IPS-NIHi7 (cell line): ENCODE measurements around the gene IER5L.
A peak's percentile ranks its signal among the peaks of the same experiment; 100 is the strongest.
"Not testable (repeated sequence)": the region's sequence is repeated elsewhere in the genome, so short reads cannot be mapped to it uniquely, and the experiment has no call there.

Experiments used
- DNase-seq: peaks from one replicate; pipeline ENCODE4 v3.0.0; 2012; ENCODE audit warnings: mixed read lengths; ENCODE audit errors: extremely low spot score

Gene IER5L

DNA sequence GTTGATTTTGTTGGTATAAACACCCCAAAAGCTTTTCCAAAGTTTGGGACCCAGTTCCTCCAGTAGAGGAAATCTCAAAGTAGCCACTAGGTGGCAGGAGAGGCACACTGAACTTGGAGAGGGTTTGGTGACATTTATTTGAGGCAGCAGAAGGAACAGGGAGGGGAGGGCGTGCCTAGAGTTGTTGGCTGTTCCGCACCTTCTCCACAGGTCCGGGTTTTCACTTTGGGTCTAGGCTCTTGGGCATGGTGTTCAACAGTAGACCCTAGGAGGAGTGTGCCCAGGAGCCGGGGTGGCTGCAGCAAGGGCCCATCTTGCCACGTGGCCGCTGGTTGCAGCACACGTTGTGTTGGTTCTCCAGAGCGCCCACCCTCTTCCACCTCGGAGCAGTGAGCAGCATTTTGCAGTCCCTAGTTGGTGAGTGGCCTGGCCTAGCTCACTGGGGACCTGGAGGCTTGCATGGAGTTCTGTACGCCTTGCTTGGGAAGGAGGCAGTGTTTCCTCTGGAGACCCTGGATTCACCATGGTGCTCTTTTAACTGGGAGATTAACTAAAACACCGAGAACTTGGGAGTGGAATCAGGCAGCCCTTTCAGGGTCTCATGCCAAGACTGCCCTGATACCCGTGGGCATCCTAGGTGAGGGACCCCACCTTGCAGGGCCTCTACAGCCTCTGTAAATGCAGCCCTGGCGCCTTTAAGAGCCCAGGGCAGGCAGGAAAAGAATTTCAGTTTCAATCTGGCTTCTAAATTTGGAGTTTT lies 38.6 kb downstream of the IER5L start:
- DNase-seq, result peak; percentile 81

DNA sequence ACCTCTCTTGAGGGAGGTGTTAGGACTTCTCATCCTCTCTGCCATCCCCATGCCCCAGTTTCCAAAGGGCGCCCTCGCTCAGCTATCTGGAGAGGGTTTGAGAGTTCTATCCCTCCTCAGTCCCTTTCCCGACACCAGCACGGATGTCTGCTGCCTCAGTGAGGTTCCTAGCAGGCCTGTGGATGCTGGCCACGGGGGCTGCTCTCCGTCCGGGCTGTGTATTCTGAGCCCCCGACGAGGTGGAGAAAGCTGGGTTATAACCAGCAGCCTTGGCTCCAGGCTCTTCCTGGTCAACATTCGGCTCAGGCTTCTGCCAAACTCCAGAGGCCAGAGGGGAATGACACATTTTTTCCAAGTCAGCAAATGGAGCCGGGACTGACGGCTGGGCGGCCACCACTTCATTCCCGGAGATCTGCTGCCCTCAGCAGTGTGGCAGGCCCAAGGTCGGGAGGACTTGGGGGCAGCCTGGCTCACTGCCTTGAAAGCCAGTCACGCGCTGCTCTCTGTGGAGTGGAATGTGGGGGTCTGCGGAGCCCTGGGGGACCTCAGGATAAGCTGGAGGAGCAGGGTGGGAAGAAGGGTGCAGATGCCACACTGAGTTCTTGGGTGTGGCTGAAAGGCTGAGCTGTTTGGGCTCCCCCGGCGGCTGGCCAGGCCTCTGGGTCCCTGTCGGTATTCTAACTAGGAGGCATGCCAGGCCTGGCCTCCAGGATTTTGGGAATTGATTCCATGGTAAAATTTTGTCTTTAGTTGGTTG lies 39.4 kb downstream of the IER5L start:
- DNase-seq, result no peak

DNA sequence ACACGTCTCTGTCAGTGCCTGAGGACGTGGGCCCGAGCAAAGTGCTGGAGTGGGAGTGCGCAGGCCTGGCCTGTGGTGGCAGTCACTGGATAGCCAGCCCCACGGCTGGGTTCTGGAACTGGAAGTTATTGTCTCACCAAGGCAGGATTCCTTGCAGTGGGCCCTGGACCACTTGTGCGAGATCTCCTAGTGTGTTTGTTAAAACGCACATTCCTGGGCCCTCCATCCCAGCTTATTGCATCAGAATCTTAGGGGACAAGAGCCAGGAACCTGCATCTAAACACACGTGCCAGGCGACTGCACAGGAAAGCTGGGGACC lies 40.0 kb downstream of the IER5L start:
- DNase-seq, result no peak

GRCh38 chr9:129137292-129138143 lies 40.5 kb downstream of the IER5L start:
- DNase-seq, result no peak

- DNase-seq, result no peak
Measured at GRCh38 chr9:129136446-129137035, 41.5 kb downstream of the IER5L start.

DNA sequence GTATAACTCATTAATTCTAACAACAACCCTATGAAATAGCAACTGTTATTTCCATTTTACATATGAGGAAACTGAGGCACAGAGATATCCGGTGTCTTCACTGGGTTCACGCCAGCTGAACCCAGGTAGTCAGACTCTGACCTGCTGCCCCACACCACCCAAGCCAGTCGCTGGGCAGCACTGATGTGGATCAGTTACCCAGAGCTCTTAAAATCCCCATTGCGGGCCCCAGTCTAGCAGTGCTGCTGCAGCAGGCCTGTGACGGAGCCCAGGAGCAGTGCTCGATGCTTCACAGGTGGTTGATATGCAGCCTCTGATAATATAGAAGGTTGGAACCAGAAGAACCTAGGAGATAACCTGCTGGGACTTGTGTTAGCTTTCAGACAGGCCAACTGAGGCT lies 42.6 kb downstream of the IER5L start:
- DNase-seq, result no peak

- DNase-seq, result no peak
Measured at GRCh38 chr9:129133082-129133481, 45.0 kb downstream of the IER5L start.

DNA sequence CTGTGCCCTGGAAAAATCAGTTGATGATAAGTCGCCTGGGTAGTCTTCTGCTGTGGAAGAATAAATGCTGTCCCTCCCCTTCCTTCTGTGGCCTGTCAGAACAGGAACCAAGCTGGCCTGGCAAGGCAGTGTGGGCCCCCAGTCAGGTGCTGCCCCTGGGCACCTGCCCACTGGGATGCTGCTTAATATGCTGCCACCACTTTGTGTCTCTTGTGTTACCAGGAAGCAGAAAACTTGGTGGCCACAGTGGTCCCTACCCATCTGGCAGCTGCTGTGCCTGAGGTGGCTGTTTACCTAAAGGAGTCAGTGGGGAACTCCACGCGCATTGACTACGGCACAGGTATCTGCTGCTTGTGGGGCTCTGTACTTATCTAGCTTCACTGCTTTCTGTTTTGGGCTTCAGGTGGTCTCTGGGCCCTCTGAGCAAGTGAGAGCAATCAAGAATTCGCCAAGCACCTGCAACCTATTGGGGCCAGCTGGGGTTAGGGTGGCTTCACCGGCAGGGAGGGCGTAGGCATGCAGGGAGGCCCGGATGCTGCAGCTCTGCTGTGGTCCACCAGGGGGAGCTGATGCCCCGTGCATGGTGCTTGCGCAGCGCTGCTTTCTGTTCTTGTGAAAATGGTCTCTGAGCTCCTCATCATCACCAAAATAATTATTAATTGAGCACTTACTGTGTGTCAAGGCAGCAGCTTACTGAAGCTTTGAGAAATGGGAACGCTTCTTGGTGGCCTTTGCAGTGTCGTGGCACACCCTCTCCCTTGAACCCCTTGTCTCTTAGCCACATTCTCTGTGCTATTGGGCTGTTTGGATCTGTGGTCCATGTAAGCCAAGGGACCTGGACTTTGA lies 46.5 kb downstream of the IER5L start:
- DNase-seq, result peak; percentile 93

- no peak for DNase-seq
Measured at GRCh38 chr9:129130791-129131190, 47.3 kb downstream of the IER5L start.

DNA sequence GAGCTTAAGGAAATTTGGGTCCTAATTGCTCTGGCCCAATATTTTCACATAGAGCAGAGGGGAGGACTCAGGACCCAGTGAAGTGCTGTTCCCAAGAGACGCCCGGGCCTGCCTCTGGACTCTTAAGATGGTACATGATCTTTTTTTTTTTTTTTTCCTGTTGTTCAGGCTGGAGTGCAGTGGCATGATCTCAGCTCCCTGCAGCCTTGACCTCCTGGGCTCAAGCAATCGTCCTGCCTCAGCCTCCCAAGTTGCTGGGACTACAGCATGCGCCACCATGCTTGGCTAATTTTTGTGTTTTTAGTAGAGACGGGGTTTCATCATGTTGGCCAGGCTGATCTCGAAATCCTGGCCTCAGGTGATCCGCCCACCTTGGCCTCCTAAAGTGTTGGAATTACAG lies 47.8 kb downstream of the IER5L start:
- not testable (repeated sequence) for DNase-seq

DNA sequence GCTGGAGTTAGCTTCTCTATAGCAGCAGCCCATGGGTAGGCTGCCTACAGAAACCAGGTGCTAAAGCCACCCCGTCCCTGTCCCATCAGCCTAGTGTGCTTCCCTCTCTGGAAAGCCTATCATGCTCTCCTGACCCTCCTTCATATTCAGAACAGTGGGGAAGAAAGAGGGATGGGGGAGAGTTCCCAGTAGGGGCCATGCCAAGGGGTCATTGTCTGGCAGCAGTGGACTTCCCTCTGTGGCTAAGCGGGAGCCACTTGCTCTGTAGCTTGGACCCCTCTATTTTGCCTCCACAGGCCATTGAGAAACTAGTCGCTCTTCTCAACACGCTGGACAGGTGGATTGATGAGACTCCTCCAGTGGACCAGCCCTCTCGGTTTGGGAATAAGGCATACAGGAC lies 49.4 kb downstream of the IER5L start:
- DNase-seq, result no peak

- peak; percentile 75 for DNase-seq
Measured at GRCh38 chr9:129126749-129127618, 51.1 kb downstream of the IER5L start.
